NCI-H82 (cell line): Measurements from ENCODE around the gene APOA5.
A peak's percentile ranks its signal among the peaks of the same experiment; 100 is the strongest.
"Not testable (repeated sequence)": the region's sequence is repeated elsewhere in the genome, so short reads cannot be mapped to it uniquely, and the experiment has no call there.

Experiments used
- DNase-seq: peaks from one replicate; lab custom pipeline; 2025; lab: John Stamatoyannopoulos, UW

APOA5 gene

GRCh38 chr11:116791813-116792143, at the start of gene APOA5:
Gene APOA5, minus strand, starts transcription at chr11:116791879. Its CDS starts 19 bp downstream, at chr11:116791860.
- DNase-seq, result no peak

GRCh38 chr11:116840746-116841296, 49.1 kb upstream of the APOA5 start:
- no peak for DNase-seq

GRCh38 chr11:116840224-116840745, 48.6 kb upstream of the APOA5 start:
- peak; percentile 6 for DNase-seq

GRCh38 chr11:116838321-116839084, 46.8 kb upstream of the APOA5 start:
- DNase-seq, result no peak

GRCh38 chr11:116837231-116838091, 45.8 kb upstream of the APOA5 start, which contains the start of gene APOA1:
Gene APOA1, minus strand, starts transcription at chr11:116837622. Its CDS starts 235 bp downstream, at chr11:116837387.
- no peak for DNase-seq

- no peak for DNase-seq
Observed at GRCh38 chr11:116836632-116836991, 44.9 kb upstream of the APOA5 start.

- DNase-seq, result peak; percentile 93
Observed at GRCh38 chr11:116835791-116836631, 44.3 kb upstream of the APOA5 start.

GRCh38 chr11:116835042-116835772, 43.5 kb upstream of the APOA5 start:
- no peak for DNase-seq

GRCh38 chr11:116834535-116835041, 42.9 kb upstream of the APOA5 start:
- not testable (repeated sequence) for DNase-seq

- no peak for DNase-seq
Observed at GRCh38 chr11:116833816-116834534, 42.3 kb upstream of the APOA5 start.

GRCh38 chr11:116833491-116833815, 41.8 kb upstream of the APOA5 start:
- no peak for DNase-seq

- no peak for DNase-seq
Observed at GRCh38 chr11:116832350-116833290, 40.9 kb upstream of the APOA5 start.

- no peak for DNase-seq
Observed at GRCh38 chr11:116831790-116832349, 40.2 kb upstream of the APOA5 start.

GRCh38 chr11:116830184-116830912, 38.7 kb upstream of the APOA5 start:
- DNase-seq, result no peak

GRCh38 chr11:116829525-116830183, 38.0 kb upstream of the APOA5 start, which contains the start of gene APOC3:
Gene APOC3, plus strand, starts transcription at chr11:116829907. Its CDS starts 676 bp downstream, at chr11:116830583.
- no peak for DNase-seq

- no peak for DNase-seq
Observed at GRCh38 chr11:116828632-116829524, 37.2 kb upstream of the APOA5 start.
